ENCODE measurements around the gene LRP1.

GRCh38 chr12:57157588-57158173, 29.4 kb downstream of the LRP1 start:
- TF ChIP-seq SP1 (IDR thresholded peaks at IDR 0.05), result no peak
- TF ChIP-seq LEF1 (IDR thresholded peaks at IDR 0.05; ENCODE audit: borderline replicate concordance), result no peak
- no peak for TF ChIP-seq FOXA1 (IDR thresholded peaks at IDR 0.05)
- TF ChIP-seq FOXK2 (IDR thresholded peaks at IDR 0.05), result no peak
- TF ChIP-seq CTBP1 (IDR thresholded peaks at IDR 0.05; ENCODE audit: borderline replicate concordance), result no peak
- TF ChIP-seq SUZ12 (IDR thresholded peaks at IDR 0.05), result no peak
- TF ChIP-seq, protein P1, sequence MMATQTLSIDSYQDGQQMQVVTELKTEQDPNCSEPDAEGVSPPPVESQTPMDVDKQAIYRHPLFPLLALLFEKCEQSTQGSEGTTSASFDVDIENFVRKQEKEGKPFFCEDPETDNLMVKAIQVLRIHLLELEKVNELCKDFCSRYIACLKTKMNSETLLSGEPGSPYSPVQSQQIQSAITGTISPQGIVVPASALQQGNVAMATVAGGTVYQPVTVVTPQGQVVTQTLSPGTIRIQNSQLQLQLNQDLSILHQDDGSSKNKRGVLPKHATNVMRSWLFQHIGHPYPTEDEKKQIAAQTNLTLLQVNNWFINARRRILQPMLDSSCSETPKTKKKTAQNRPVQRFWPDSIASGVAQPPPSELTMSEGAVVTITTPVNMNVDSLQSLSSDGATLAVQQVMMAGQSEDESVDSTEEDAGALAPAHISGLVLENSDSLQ (IDR thresholded peaks at IDR 0.05), result no peak
- no peak for TF ChIP-seq L3MBTL2 (conservative IDR thresholded peaks at IDR 0.05)
- no peak for TF ChIP-seq HDGF (IDR thresholded peaks at IDR 0.05; ENCODE audit: borderline replicate concordance)
- no peak for TF ChIP-seq TARDBP (IDR thresholded peaks at IDR 0.05)
- TF ChIP-seq ZNF384 (IDR thresholded peaks at IDR 0.05), result no peak
- no peak for TF ChIP-seq BHLHE40 (IDR thresholded peaks at IDR 0.05; ENCODE audit: borderline replicate concordance)
- no peak for TF ChIP-seq FOXM1 (IDR thresholded peaks at IDR 0.05; ENCODE audit: borderline replicate concordance)

All from HEK293T (cell line).